SK-N-MC (cell line): ENCODE measurements around the gene CCNB3.

ENCODE experiments used
- EZH2 ChIP-seq: fragments of 200-600 bp; sonication (generic); IDR thresholded peaks from one replicate; pipeline ENCODE4 v1.6.1; 2017; ENCODE audit warnings: antibody characterized with exemption
- FOXP2 ChIP-seq: optimal IDR thresholded peaks from 2 replicates; pipeline ENCODE3; 2011; ENCODE audit warnings: mild to moderate bottlenecking, moderate library complexity; ENCODE audit not compliant: insufficient read depth; ENCODE audit errors: extremely low read length, control extremely low read depth
- POLR2AphosphoS5 ChIP-seq: IDR thresholded peaks from 2 replicates; pipeline ENCODE4 v1.6.1; 2012; ENCODE audit warnings: mild to moderate bottlenecking, low read depth, low read length, borderline replicate concordance

GRCh38 chrX:50188859-50189600 is 15.5 kb upstream of the CCNB3 start:
- TF ChIP-seq EZH2 = no peak
- no peak for TF ChIP-seq FOXP2
- TF ChIP-seq POLR2AphosphoS5 = no peak
